K562 (cell line): Measurements from ENCODE around the gene KNDC1. TPM values are rescaled to one million over a fixed set of nuclear protein-coding genes. Genes with fewer than 3 reads are reported as not detected.

Source experiments
- ATAC-seq: fragments of 200-7000 bp; cut with Tn5 transposase; 3 replicates; pipeline ENCODE4 v1.9.1; 2020; ENCODE audit warnings: moderate library complexity
- BruUV-seq: library from RNA; stranded (reverse); fragments of 400-500 nt; replicated peaks from 2 replicates; lab custom pipeline; 2021; lab: Mats Ljungman, UMichigan
- CTCF ChIA-PET: fragments of 300-600 bp; formaldehyde crosslinking; extraction: SDS; loops from one replicate; lab custom pipeline; 2021; ENCODE audit warnings: low intra/inter-chr PET ratio; lab: Yijun Ruan, JAX
- POLR2A ChIA-PET: fragments of 300-600, 350-650 bp; sonication (Branson Sonifier 250); formaldehyde crosslinking; extraction: SDS; loops from one replicate; lab custom pipeline; 2021; ENCODE audit warnings: antibody characterized with exemption, inconsistent platforms; lab: Yijun Ruan, JAX
- DNase-seq, 4 experiments: peaks; one replicate each; pipeline versions ENCODE4 v3.0.0 to v3.0.0-alpha.2; 2011 to 2018; ENCODE audit warnings: low spot score in 3 of 4, mixed read lengths in 3 of 4; ENCODE audit errors: extremely low read depth in 1 of 4
- FAIRE-seq: peaks from 2 replicates; lab custom pipeline; 2011; peaks lifted over from hg19 to GRCh38; lab: Jason Lieb, UNC
- H2AFZ ChIP-seq: 2 replicates; pipeline ENCODE4 v1.6.0; 2011; ENCODE audit warnings: low read depth, low read length, control low read depth, inconsistent platforms
- H3K27ac ChIP-seq: fragments of 200-600 bp; 3 replicates; pipeline ENCODE4 v1.8.0; 2011; ENCODE audit warnings: low read depth, mild to moderate bottlenecking, control low read depth, inconsistent platforms, low read length, moderate library complexity, mixed read lengths; ENCODE audit errors: extremely low read depth
- H3K27me3 ChIP-seq, 2 experiments: fragments of 300-600 bp in 1 of 2; 2 replicates in 1 of 2; 3 replicates in 1 of 2; pipeline versions ENCODE4 v1.6.0 to v1.8.0; 2011; ENCODE audit warnings: inconsistent platforms in 2 of 2, low read length in 2 of 2, mild to moderate bottlenecking in 1 of 2, mixed read lengths in 1 of 2, moderate library complexity in 1 of 2; ENCODE audit not compliant: control insufficient read depth in 2 of 2, insufficient read depth in 2 of 2
- H3K36me3 ChIP-seq: fragments of 300-600 bp; 3 replicates; pipeline ENCODE4 v1.8.0; 2011; ENCODE audit warnings: mild to moderate bottlenecking, low read length, inconsistent platforms; ENCODE audit not compliant: control insufficient read depth, insufficient read depth
- H3K4me1 ChIP-seq, 2 experiments: fragments of 200-600 bp in 1 of 2; replicated peaks in 1 of 2; 2 replicates in 1 of 2; 3 replicates in 1 of 2; pipeline versions ENCODE4 v1.5.1 to v1.8.0; 2011; ENCODE audit warnings: inconsistent platforms in 2 of 2, low read length in 2 of 2, mild to moderate bottlenecking in 1 of 2, mixed read lengths in 1 of 2, moderate library complexity in 1 of 2; ENCODE audit not compliant: control insufficient read depth in 2 of 2, insufficient read depth in 2 of 2
- H3K4me2 ChIP-seq: 2 replicates; pipeline ENCODE4 v1.6.1; 2011; ENCODE audit warnings: low read length, control low read depth, inconsistent platforms, mixed read lengths; ENCODE audit not compliant: insufficient read depth
- H3K4me3 ChIP-seq: fragments of 200-600 bp; sonication (generic), shearing (Covaris generic); 2 replicates; pipeline ENCODE4 v1.5.1; 2016; ENCODE audit warnings: control low read depth, inconsistent platforms
- H3K79me2 ChIP-seq: fragments of 200-600 bp; 3 replicates; pipeline ENCODE4 v1.8.0; 2011; ENCODE audit warnings: low read length, inconsistent platforms; ENCODE audit not compliant: control insufficient read depth, insufficient read depth
- H3K9ac ChIP-seq, 2 experiments: 2 replicates each; pipeline versions ENCODE4 v1.6.0 to v1.6.1; 2011; ENCODE audit warnings: low read depth in 2 of 2, low read length in 2 of 2, control low read depth in 1 of 2, inconsistent platforms in 1 of 2, mild to moderate bottlenecking in 1 of 2, mixed read lengths in 1 of 2; ENCODE audit not compliant: insufficient read depth in 1 of 2
- H3K9me1 ChIP-seq: one replicate; pipeline ENCODE4 v1.6.0; 2011; ENCODE audit warnings: inconsistent platforms, mild to moderate bottlenecking, low read length, moderate library complexity; ENCODE audit not compliant: control insufficient read depth, insufficient read depth
- H3K9me3 ChIP-seq: replicated peaks from 2 replicates; pipeline ENCODE4 v1.5.1; 2011; ENCODE audit warnings: low read depth, low read length, inconsistent platforms; ENCODE audit not compliant: control insufficient read depth, insufficient read depth
- H4K20me1 ChIP-seq: replicated peaks from 2 replicates; pipeline ENCODE4 v1.6.1; 2011; ENCODE audit warnings: low read length, inconsistent platforms, mixed read lengths; ENCODE audit not compliant: control insufficient read depth, insufficient read depth
- ATF4 ChIP-seq: fragments of 450-650 bp; formaldehyde crosslinking; IDR thresholded peaks from 2 replicates; pipeline ENCODE4 v1.4.0; 2022; ENCODE audit warnings: mild to moderate bottlenecking, moderate library complexity
- BRCA1 ChIP-seq, 2 experiments: fragments of 450-650 bp in 1 of 2; sonication (generic) in 1 of 2; formaldehyde crosslinking in 1 of 2; IDR thresholded peaks; 2 replicates each; pipeline versions ENCODE4 v1.5.0 to v1.6.1; 2017 to 2020; ENCODE audit warnings: mild to moderate bottlenecking in 1 of 2, missing genetic modification reagents in 1 of 2
- BRD9 ChIP-seq: fragments of 450-650 bp; IDR thresholded peaks from 2 replicates; pipeline ENCODE4 v1.6.1; 2018; ENCODE audit warnings: low read depth; ENCODE audit not compliant: partially characterized antibody
- E4F1 ChIP-seq: fragments of 250-450 bp; sonication (Bioruptor Pico); IDR thresholded peaks from 2 replicates; pipeline ENCODE4 v1.5.0; 2021; ENCODE audit warnings: mild to moderate bottlenecking, borderline replicate concordance
- ELF4 ChIP-seq: fragments of 450-650 bp; formaldehyde crosslinking; IDR thresholded peaks from 2 replicates; pipeline ENCODE4 v1.4.0; 2022; ENCODE audit warnings: missing genetic modification characterization
- LEF1 ChIP-seq: fragments of 450-650 bp; IDR thresholded peaks from 2 replicates; pipeline ENCODE4 v1.6.1; 2016; ENCODE audit warnings: mild to moderate bottlenecking
- POLR3G ChIP-seq: IDR thresholded peaks from 2 replicates; pipeline ENCODE4 v1.6.1; 2011; ENCODE audit not compliant: insufficient read length, insufficient replicate concordance; ENCODE audit errors: extremely low read depth
- RBM22 ChIP-seq: fragments of 200-400 bp; formaldehyde crosslinking; IDR thresholded peaks from 2 replicates; pipeline ENCODE4 v1.6.1; 2018; ENCODE audit warnings: low read length, low read depth; ENCODE audit not compliant: poor library complexity, severe bottlenecking
- TAF1 ChIP-seq: IDR thresholded peaks from 2 replicates; pipeline ENCODE4 v1.6.1; 2011; ENCODE audit warnings: mild to moderate bottlenecking, low read length, moderate library complexity; ENCODE audit not compliant: insufficient read depth, control insufficient read depth, severe bottlenecking; ENCODE audit errors: extremely low read depth
- TBL1XR1 ChIP-seq, 2 experiments: IDR thresholded peaks; 2 replicates each; pipeline ENCODE4 v1.6.1; 2012; ENCODE audit warnings: improper control_type of control experiment in 2 of 2, low read length in 2 of 2, mild to moderate bottlenecking in 1 of 2
- TCF7 ChIP-seq: sonication (generic); IDR thresholded peaks from 2 replicates; pipeline ENCODE4 v1.6.1; 2016; ENCODE audit warnings: antibody characterized with exemption, borderline replicate concordance
- THAP12 ChIP-seq: fragments of 250-450 bp; sonication (Bioruptor Pico); IDR thresholded peaks from 2 replicates; pipeline ENCODE4 v1.9.0; 2021; ENCODE audit warnings: mild to moderate bottlenecking, inconsistent platforms
- VEZF1 ChIP-seq: fragments of 200-800 bp; sonication (Bioruptor generic); IDR thresholded peaks from 2 replicates; pipeline ENCODE4 v1.6.1; 2017; ENCODE audit warnings: missing genetic modification characterization, missing compliant biosample characterization
- ZNF699 ChIP-seq: fragments of 250-450 bp; sonication (Bioruptor Pico); IDR thresholded peaks from 2 replicates; pipeline ENCODE4 v1.8.0; 2021; ENCODE audit warnings: mild to moderate bottlenecking, moderate library complexity; ENCODE audit not compliant: insufficient replicate concordance
- WGBS: fragments of 100-300 bp; shearing (Covaris generic); methylation state at CpG from one replicate; pipeline ENCODE4 v1.1.6; 2016; ENCODE audit warnings: low coverage, mixed read lengths; ENCODE audit not compliant: insufficient coverage; ENCODE audit errors: missing lambda C conversion rate; 5-methylcytosine and 5-hydroxymethylcytosine counted together
- in situ Hi-C: fragments of 300-500 bp; cut with MboI; formaldehyde crosslinking; loops from 4 replicates; pipeline ENCODE4 v1.15.0; 2018; ENCODE audit warnings: inconsistent platforms, mixed read lengths
- intact Hi-C: fragments of 100-400 bp; cut with micrococcal nuclease; formaldehyde crosslinking; loops from 2 replicates; pipeline ENCODE4 v1.14.2; 2022
- polyA plus RNA-seq, 8 experiments: library from polyadenylated mRNA; depleted of rRNA in 4 of 8; stranded (reverse) in 5 of 8; unstranded in 3 of 8; fragments of >200 nt; fragmentation: Nextera tagmentation in 2 of 8; fragmentation: Illumina TruSeq in 1 of 8; extraction: Ambion mirVana in 2 of 8; extraction: Trizol in 1 of 8; gene quantifications; 2 replicates each; pipeline versions ENCODE4 v1.2.1 to v1.2.3, GENCODE V29; 2011 to 2014; ENCODE audit warnings: inconsistent platforms in 1 of 8, missing spikeins in 1 of 8
- total RNA-seq, 7 experiments: library from RNA; depleted of rRNA in 6 of 7; stranded (reverse); fragments of >200 nt in 6 of 7; fragmentation: Illumina TruSeq in 2 of 7; extraction: Trizol in 2 of 7; gene quantifications; 2 replicates each; pipeline versions ENCODE4 v1.2.1 to v1.2.3, GENCODE V29; 2011 to 2021; ENCODE audit warnings: low replicate concordance in 1 of 7

The KNDC1 gene
- total and polyA plus RNA-seq, 9 of the 15 experiments (the other 6 are each of a cell fraction or from before 2014, with no cell fraction given): 0.07 to 0.26 (median 0.11) TPM; not detected in 6

GRCh38 chr10:133218891-133219290, 58.9 kb downstream of the KNDC1 start (continued):
- TF ChIP-seq E4F1 (CRISPR knock-in tag) (no peak), TAF1 (no peak)

- Histone ChIP-seq H3K36me3 (no peaks in the 10 kb centered on the region), H3K27me3 (peaks cover 5 to 34% of the 10 kb centered on the region in 2 experiments), H3K79me2 (no peaks in the 10 kb centered on the region), H3K9me3 (no peaks in the 10 kb centered on the region), H3K4me3 (no peak overlapping the region), H2AFZ (no peak overlapping the region), H3K9me1 (no peaks in the 10 kb centered on the region), H3K4me2 (no peak overlapping the region), H3K4me1 (peaks cover under 1 to 50% of the 10 kb centered on the region in 2 experiments; a peak in 3 of 5 replicates), H4K20me1 (no peaks in the 10 kb centered on the region), H3K27ac (no peak overlapping the region), H3K9ac (0 out of 4 replicates have a peak overlapping the region, but pooled peaks of 1 of the 2 experiments have one; percentile 17)
- BruUV-seq: no TSS peak
- whole genome bisulfite sequencing: 44% methylated on average over 11 of the region's 28 CpGs
- CTCF ChIA-PET: no interaction called here
- POLR2A ChIA-PET: no interaction called here
- intact Hi-C loops: no loop called here
- no peak for DNase-seq
- ATAC-seq: no peak
- no peak for FAIRE-seq
- in situ Hi-C loops: no loop called here
- TF ChIP-seq ZNF699 (CRISPR knock-in tag) (no peak), VEZF1 (CRISPR knock-in tag) (no peak), LEF1 (no peak), ATF4 (no peak), ELF4 (CRISPR knock-in tag) (no peak), TCF7 (no peak), BRD9 (no peak), RBM22 (no peak), BRCA1 (IDR thresholded peaks at IDR 0.05) (no peak), BRCA1 (CRISPR knock-in tag; IDR thresholded peaks at IDR 0.05) (no peak), THAP12 (no peak), POLR3G (no peak), TBL1XR1 (IDR thresholded peaks at IDR 0.05; ENCODE audit: low read length in 2 of 2) (no peak)
Measured at GRCh38 chr10:133219782-133220181, 59.8 kb downstream of the KNDC1 start.
